Measurements from ENCODE around the gene SLIT3. TPM values are rescaled to one million over a fixed set of nuclear protein-coding genes. Genes with fewer than 3 reads are reported as not detected.

The SLIT3 gene
- total RNA-seq, 1 experiment from 2014 or later = 0.10 TPM

GRCh38 chr5:168734119-168734518, 566.8 kb downstream of the SLIT3 start:
- CTCF ChIA-PET = no interaction called here
- POLR2A ChIA-PET = no interaction called here
- no peaks in the 10 kb centered on the region; a peak in 1 of 4 replicates for H3K9me3 ChIP-seq (ENCODE audit: control insufficient read depth in 1 of 2, insufficient read depth in 1 of 2, low read depth in 1 of 2, low read length in 2 of 2)
- ATAC-seq = no peak
- H3K27ac ChIP-seq (ENCODE audit: low read depth, low read length) = no peak overlapping the region
- no TSS peak for BruUV-seq (replicated peaks)
- no peak overlapping the region for H3K9ac ChIP-seq (ENCODE audit: low read length)
- no peaks in the 10 kb centered on the region for H3K79me2 ChIP-seq (ENCODE audit: insufficient read depth, low read length)
- peaks cover 44% of the 10 kb centered on the region for H3K27me3 ChIP-seq (ENCODE audit: insufficient read depth, low read length)
- intact Hi-C loops (cut with micrococcal nuclease) = no loop called here
- RAD21 ChIA-PET (ENCODE audit: low non-redundant PET in 1 of 2, low total read pairs in 2 of 2, uncharacterized antibody in 2 of 2, unreplicated experiment in 2 of 2) = no interaction called here
- TF ChIP-seq ZNF274 (IDR thresholded peaks at IDR 0.05; ENCODE audit: low read depth, low read length) (no peak), POLR2AphosphoS5 (IDR thresholded peaks at IDR 0.05; ENCODE audit: low read depth, low read length) (no peak), CEBPB (IDR thresholded peaks at IDR 0.05; ENCODE audit: low read depth) (no peak)
- no peaks in the 10 kb centered on the region for H3K36me3 ChIP-seq (ENCODE audit: control insufficient read depth in 1 of 2, insufficient read depth in 2 of 2, low read length in 2 of 2)
- H3K4me1 ChIP-seq (ENCODE audit: control insufficient read depth in 1 of 2, insufficient read depth in 2 of 2, low read length in 2 of 2) = no peaks in the 10 kb centered on the region
- H3K9me2 ChIP-seq (ENCODE audit: insufficient read depth) = no peaks in the 10 kb centered on the region
- H3K4me2 ChIP-seq (ENCODE audit: low read length) = no peak overlapping the region
- no peak overlapping the region for H3K4me3 ChIP-seq (replicated peaks in 1 of 2; ENCODE audit: low read depth in 1 of 2, low read length in 2 of 2)
- no peak for DNase-seq (ENCODE audit: low read depth, low spot score)
- H4K20me1 ChIP-seq (ENCODE audit: insufficient read depth) = no peaks in the 10 kb centered on the region
- no peak overlapping the region for H2AFZ ChIP-seq (ENCODE audit: low read depth, low read length, poor library complexity, severe bottlenecking)

GRCh38 chr5:168728546-168729211, 572.3 kb downstream of the SLIT3 start:
- Histone ChIP-seq H3K9me2 (ENCODE audit: insufficient read depth) (no peaks in the 10 kb centered on the region), H3K9ac (ENCODE audit: low read length) (no peak overlapping the region), H3K79me2 (ENCODE audit: insufficient read depth, low read length) (no peaks in the 10 kb centered on the region), H3K36me3 (ENCODE audit: control insufficient read depth in 1 of 2, insufficient read depth in 2 of 2, low read length in 2 of 2) (no peaks in the 10 kb centered on the region), H3K4me2 (ENCODE audit: low read length) (no peak overlapping the region), H3K4me3 (replicated peaks in 1 of 2; ENCODE audit: low read depth in 1 of 2, low read length in 2 of 2) (no peak overlapping the region), H4K20me1 (ENCODE audit: insufficient read depth) (no peaks in the 10 kb centered on the region), H3K27ac (ENCODE audit: low read depth, low read length) (no peak overlapping the region), H3K9me3 (ENCODE audit: control insufficient read depth in 1 of 2, insufficient read depth in 1 of 2, low read depth in 1 of 2, low read length in 2 of 2) (no peaks in the 10 kb centered on the region; a peak in 1 of 4 replicates), H2AFZ (ENCODE audit: low read depth, low read length, poor library complexity, severe bottlenecking) (no peak overlapping the region), H3K27me3 (ENCODE audit: insufficient read depth, low read length) (peaks cover 30% of the 10 kb centered on the region), H3K4me1 (ENCODE audit: control insufficient read depth in 1 of 2, insufficient read depth in 2 of 2, low read length in 2 of 2) (no peaks in the 10 kb centered on the region)
- ChIA-PET POLR2A (no interaction called here), CTCF (no interaction called here), RAD21 (ENCODE audit: low non-redundant PET in 1 of 2, low total read pairs in 2 of 2, uncharacterized antibody in 2 of 2, unreplicated experiment in 2 of 2) (no interaction called here)
- DNase-seq (ENCODE audit: low read depth, low spot score) (no peak), ATAC-seq (no peak)
- intact Hi-C loops (cut with micrococcal nuclease) = no loop called here
- TF ChIP-seq POLR2AphosphoS5 (IDR thresholded peaks at IDR 0.05; ENCODE audit: low read depth, low read length) (no peak), CBX3 (IDR thresholded peaks at IDR 0.05; ENCODE audit: low read depth) (no peak), ZNF274 (IDR thresholded peaks at IDR 0.05; ENCODE audit: low read depth, low read length) (no peak), YY1 (IDR thresholded peaks at IDR 0.05; ENCODE audit: extremely low read depth, insufficient replicate concordance, low read depth, low read length) (no peak), RAD21 (IDR thresholded peaks at IDR 0.05; ENCODE audit: low read depth) (no peak), ATF3 (IDR thresholded peaks at IDR 0.05) (no peak), TCF7L2 (IDR thresholded peaks at IDR 0.05; ENCODE audit: borderline replicate concordance, extremely low read depth, insufficient read depth, insufficient read length) (no peak)
- no TSS peak for BruUV-seq (replicated peaks)

All from HCT116 (cell line).